ENCODE measurements around the gene USP15.
"Not testable (repeated sequence)": the region's sequence is repeated elsewhere in the genome, so short reads cannot be mapped to it uniquely, and the experiment has no call there.

USP15 gene

DNA sequence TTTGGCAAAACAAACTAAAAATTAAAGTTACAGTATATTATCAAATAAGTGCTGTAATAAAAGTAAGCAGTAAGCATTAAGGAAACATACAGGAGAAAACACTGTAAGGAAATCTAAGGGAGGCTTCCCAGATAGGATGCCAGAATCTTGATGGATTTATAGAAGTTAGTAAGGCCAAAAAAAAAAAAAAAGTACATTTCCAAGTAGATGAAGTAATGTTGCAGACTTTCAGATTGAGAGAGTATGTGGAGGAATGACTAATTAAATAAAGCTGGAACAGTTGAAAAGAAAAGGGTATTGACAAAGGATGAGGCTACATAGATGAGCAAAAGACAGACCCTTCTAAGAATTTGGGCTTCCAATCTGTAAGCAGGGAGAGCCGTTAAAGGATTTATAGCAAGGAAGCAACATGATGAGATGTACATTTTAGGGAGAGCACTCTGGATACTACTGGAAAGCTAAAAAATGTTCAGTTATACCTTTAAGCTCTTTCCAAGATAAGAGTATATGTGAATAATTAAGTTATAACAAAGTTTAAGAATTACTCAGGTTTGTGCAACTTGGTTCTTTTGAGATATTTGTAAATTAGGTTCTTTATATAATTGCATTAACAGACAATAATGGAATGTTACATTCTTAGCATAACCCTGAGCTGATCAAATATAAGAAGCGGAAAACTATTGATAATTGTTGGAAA is 119.0 kb downstream of the USP15 start:
- DNase-seq = no peak

GRCh38 chr12:62379723-62380045 is 119.5 kb downstream of the USP15 start:
- no peak for DNase-seq

DNA sequence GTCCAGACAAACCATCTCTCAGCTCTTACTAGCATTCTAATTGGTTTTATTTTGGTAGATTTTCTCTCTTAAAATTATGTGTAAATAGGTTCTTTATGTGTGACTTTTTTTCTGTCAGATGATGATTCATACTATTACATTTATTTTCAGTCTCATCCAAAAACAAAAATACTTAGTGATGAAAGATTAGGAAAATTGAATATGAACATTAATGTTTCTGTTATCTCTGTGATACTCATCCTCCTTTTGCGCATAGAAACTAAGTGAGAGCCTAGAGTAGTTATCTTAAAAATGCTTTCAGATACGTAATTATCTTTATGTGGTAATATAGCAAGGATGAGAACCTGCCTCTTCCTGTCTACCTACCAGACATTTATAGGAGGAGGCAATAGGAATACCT is 122.3 kb downstream of the USP15 start:
- DNase-seq = no peak

GRCh38 chr12:62396750-62397149 is 136.5 kb downstream of the USP15 start:
- DNase-seq = no peak

DNA sequence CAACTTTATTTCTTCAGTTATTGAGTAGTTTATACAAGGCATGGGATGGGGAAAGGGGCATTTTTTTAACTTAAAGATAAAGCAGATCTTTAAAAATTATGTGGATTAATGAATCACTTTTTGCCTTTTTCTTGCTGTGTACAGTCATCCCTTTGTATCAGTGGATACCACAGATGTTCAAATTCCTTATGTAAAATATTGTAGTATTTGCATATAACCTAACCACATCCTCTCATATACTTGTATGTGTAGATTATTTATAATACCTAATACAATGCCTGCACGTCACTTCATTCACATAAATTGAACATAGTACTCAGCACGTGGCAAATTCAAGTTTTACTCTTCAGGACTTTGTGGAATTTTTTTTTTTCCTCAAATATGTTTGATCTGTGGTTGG is 139.9 kb downstream of the USP15 start:
- no peak for DNase-seq

- no peak for DNase-seq
Observed at GRCh38 chr12:62401631-62402030, 141.4 kb downstream of the USP15 start.

DNA sequence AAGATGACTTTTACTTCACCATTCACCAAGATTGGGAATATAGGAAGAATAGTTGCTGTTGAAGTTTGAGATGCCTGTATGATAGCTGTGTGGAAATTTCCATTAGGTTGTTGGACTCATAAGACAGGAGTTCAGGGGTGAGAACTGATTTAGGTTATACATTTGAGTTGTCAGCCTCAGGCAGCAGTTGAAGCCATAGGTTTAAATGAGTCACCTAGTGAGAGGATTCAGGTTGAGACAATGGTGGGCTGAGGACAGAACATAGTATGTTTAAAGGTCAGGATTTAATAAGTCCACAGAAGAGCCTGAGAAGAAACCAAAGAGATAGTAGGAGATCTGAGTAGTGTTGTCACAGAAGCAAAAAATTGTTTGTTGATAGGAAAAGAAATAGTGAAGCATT is 142.8 kb downstream of the USP15 start:
- no peak for DNase-seq

DNA sequence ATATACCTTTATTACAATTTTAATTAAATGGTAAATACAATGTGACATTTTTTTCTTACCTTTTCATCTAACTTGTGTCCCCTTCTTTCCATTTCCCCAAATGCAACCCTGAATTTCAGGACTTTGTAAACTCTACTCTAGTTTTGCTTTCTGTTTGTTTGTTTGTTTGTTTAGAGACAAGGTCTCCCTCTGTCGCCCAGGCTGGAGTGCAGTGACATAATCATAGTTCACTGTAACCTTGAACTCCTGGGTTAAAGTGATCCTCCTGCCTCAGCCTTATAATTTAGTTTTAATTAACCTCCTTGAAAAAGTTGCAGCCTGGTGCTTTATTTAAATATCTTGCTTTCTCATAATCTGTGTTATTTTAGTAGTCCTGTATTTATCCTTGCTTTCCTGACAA is 147.4 kb downstream of the USP15 start:
- no peak for DNase-seq

- no peak for DNase-seq
Observed at GRCh38 chr12:62409068-62409467, 148.9 kb downstream of the USP15 start.

- DNase-seq = no peak
Observed at GRCh38 chr12:62414180-62414579, 154.0 kb downstream of the USP15 start.

GRCh38 chr12:62426089-62426488 is 165.9 kb downstream of the USP15 start:
- DNase-seq = no peak

GRCh38 chr12:62429457-62429856 is 169.3 kb downstream of the USP15 start:
- no peak for DNase-seq

GRCh38 chr12:62434494-62435302 is 174.5 kb downstream of the USP15 start:
- DNase-seq = no peak

- DNase-seq = peak; percentile 22
Observed at GRCh38 chr12:62435303-62436163, 175.3 kb downstream of the USP15 start.

- no peak for DNase-seq
Observed at GRCh38 chr12:62436164-62436503, 175.9 kb downstream of the USP15 start.

GRCh38 chr12:62438098-62438692 is 178.0 kb downstream of the USP15 start:
- peak; percentile 18 for DNase-seq

DNA sequence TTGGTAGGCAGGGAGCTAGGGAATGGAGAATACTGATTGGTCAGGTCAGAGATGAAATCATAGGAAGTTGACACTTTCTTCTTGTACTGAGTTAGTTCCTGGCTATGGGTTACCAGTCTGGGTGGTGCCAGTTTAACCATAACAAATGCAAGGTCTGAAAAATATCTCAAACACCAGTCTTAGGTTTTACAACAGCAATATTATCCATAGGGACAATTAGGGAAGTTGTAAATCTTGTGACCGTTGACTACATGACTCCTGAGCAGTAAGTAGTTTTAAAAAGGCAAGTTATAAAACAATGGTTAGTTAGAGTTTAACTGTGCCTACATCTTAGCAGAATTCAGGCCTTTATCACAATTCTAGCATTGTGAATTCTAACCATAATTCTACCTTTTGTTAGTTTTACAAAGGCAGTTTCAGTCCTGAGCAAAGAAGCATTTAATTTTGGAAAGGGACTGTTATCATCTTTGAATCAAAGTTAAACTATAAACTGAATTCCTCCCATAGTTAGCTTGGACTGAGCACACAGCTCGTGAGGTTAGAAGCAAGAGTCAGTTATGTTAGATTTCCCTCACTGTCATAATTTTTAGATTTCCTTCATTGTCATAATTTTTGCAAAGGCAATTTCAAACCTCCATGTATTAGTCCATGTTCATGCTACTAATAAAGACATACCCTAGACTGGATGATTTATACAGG is 186.7 kb downstream of the USP15 start:
- DNase-seq = no peak

GRCh38 chr12:62448436-62448835 is 188.2 kb downstream of the USP15 start:
- no peak for DNase-seq

DNA sequence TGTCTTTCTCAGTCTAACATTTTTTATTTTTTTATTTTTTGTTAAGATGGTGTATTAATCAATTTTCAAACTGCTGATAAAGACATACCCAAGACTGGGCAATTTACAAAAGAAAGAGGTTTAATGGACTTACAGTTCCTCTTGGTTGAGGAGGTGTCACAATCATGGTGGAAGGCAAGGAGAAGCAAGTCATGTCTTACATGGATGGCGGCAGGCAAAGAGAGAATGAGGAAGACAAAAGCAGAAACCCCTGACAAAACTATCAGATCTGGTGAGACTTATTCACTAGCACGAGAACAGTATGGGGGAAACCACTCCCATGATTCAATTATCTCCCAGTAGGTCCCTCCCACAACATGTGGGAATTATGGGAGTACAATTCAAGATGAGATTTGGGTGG is 195.2 kb downstream of the USP15 start:
- not testable (repeated sequence) for DNase-seq

- no peak for DNase-seq
Observed at GRCh38 chr12:62458626-62459025, 198.4 kb downstream of the USP15 start.

- no peak for DNase-seq
Observed at GRCh38 chr12:62459976-62460375, 199.8 kb downstream of the USP15 start.

DNA sequence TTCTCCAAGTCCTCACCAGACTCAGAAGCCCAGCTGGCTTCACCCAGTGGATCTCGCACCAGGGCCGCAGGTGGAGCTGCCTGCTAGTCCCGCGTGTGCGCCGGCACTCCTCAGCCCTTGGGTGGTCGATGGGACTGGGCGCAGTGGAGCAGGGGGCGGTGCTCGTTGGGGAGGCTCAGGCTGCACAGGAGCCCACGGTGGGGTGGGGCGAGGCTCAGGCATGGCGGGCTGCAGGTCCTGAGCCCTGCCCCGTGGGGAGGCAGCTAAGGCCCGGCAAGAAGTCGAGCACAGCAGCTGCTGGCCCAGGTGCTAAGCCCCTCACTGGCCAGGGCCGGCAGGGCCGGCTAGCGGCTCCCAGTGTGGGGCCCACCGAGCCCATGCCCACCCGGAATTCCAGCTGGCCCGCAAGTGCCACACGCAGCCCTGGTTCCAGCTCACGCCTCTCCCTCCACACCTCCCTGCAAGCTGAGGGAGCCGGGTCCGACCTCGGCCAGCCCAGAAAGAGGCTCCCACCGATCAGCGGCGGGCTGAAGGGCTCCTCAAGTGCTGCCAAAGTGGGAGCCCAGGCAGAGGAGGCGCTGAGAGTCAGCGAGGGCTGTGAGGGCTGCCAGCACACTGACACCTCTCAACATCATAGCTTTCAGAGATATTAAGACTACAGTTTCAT is 201.1 kb downstream of the USP15 start:
- not testable (repeated sequence) for DNase-seq
